LoVo (cell line): ENCODE measurements around the gene DLEC1.
"Not testable (repeated sequence)": the region's sequence is repeated elsewhere in the genome, so short reads cannot be mapped to it uniquely, and the experiment has no call there.

ENCODE experiments used
- DNase-seq: peaks from one replicate; pipeline ENCODE4 v3.0.0-alpha.2; 2016; ENCODE audit warnings: low spot score

DLEC1 gene

DNA sequence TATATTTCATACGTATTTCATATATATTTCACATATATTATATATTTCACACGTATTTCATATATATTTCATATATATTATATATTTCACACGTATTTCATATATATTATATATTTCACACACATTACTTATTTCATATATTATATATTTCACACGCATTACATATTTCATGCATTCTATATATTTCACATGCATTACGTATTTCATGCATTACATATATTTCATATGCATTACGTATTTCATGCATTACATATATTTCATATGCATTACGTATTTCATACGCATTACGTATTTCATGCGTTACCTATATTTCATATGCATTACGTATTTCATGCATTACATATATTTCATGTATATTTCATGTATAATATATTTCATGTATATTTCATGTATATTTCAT lies 121.7 kb downstream of the DLEC1 start:
- not testable (repeated sequence) for DNase-seq

DNA sequence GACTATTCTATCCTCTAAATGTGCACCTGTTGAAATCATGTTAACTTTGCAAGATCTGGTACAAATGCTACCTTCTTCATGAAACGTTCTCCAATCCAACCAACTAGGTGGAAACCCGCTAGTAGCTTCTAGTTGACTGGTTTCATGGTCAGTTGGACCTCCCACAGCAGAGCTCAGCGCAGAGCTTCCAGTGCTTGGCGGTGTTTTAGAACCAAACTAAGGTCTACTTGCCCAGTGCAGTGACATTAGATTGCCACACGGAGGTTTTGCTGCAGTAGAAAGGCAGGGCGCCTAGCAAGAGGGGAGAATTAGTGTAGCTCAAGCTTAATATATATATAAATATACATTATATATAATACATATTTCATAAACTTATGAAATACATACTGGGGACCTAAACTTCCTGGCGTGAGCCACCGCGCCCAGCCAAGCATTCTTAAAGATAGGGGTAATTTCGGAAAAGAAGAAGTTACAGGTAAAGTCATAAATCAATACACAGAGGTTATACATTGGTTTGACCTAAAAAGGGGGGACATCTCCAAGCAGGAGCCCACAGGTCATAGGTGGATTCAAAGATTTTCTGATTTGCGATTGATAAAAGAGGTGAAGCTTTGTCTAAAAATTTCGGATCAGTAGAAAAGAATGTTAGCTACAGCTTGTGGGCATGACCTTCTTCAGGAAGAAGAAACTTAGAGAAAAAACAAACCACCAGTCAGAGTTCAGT lies 124.3 kb downstream of the DLEC1 start:
- peak; percentile 31 for DNase-seq

DNA sequence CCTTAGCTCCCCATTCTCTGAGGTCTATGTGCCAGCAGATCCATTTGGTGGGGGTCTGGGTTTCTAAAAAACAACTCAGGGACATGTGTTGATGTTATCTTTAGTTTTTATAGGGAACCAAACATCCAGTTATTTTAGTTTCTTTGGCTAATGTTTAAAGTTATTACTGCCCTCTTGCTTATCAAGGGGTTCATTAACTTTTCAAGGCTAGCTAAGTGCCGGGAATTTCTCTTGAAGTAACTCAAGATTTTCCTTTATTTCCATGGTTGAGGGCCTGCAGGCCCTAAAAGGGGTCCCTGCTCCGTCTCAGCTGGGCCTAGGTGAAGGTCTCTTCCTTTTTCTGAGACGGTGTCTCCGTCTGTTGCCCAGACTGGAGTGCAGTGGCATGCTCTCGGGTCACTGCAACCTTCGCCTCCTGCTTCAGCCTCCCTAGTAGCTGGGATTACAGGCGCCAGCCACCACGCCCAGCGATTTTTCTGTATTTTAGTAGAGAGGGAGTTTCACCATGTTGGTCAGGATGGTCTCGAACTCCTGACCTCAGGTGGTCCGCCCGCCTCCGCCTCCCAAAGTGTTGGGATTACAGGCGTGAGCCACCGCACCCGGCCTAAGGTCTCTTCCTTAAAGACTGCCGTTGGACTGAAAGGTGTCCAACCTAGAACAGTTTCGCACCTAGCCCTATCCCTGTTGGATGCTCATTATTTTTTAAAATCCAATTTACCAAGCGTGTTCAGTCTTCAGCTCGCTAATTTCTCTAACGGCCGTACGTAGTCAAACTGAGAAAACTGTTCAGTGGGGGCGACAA lies 125.0 kb downstream of the DLEC1 start:
- DNase-seq: no peak

DNA sequence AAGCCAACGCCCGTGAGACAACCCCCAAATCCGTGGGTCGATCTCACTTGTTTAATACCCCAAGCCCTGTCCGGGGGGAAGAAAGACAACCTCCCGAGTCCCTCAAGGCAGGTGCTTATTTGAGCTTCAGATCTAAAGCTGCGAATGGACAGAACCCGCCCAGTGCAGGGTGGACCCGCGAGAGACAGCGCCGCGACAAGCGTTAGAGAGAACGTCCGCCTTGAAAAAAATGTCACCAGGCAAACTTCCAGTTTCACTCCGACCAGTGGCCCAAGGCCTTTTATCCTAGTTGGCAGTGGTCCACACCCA lies 125.6 kb downstream of the DLEC1 start:
- no peak for DNase-seq

DNA sequence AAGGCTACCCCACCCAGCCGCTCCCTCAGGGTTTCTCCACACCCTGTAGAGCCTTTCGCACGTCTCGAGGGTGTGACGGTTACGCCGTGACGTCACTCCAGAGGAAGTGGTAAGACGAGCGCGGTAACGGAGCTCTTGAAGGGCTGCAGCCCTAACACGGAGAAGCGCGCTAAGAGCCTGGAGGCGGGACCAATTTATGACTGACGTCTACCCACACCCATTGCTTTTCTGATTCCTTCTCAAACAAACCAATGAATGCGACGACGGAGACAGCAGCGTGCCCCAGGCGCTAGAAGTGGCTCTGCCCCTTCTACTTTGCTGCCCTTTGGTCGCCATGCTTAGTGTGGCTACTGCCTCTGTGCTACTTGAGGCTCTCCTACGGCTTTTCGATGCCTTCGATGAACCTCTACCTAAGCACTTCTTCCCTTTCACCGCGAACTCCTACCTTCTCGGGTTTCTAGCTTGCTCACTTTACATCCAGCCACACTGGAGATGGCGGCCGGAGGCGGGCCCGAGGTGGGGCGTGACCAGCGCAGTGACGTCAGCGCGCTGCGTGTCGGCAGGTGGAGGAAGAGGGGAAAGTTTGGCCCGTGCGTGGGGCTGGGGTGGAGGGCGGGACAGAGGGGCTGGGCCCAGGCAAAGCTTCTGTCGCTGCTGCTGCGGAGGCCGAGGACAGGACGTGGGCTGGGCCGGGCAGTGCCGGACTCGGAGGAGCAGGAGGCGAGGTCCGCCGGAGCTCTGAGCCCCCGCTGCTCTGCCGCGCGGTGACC lies 126.1 kb downstream of the DLEC1 start, which contains the start of gene OXSR1:
Gene OXSR1, plus strand, starts transcription at position 586 of the 770 bp plus-strand sequence. CDS start 340 bp downstream, outside the sequence.
- DNase-seq: peak; percentile 99

DNA sequence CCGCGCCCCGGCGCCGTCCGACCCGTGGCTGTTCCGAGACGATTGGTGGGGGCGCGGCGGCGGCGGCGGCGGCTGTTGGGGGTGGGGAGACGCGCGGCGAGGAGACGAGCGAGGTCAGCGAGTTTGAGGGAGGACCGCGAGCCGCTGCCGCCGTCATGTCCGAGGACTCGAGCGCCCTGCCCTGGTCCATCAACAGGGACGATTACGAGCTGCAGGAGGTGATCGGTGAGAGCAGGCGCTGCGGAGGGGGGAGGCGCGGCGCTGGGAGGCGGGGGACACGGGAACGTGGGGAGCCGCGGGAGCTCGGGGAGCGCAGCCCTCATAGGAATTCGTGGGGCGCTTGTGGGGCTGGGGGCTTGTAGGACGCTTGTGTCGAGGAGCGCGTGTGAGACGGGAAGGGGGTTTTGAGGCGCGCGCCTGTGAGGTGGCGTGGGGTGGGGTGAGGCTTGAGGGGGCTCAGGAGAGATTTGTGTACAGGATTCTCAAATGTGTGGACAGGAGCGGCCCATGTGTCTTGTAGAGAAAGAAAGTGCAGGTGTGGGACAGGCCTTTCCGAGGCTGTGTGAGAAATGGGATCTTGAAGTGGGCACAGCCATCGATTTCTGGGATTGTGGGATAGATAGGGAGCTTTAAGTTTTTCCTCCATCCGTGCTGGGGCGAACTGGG lies 126.8 kb downstream of the DLEC1 start:
- no peak for DNase-seq

DNA sequence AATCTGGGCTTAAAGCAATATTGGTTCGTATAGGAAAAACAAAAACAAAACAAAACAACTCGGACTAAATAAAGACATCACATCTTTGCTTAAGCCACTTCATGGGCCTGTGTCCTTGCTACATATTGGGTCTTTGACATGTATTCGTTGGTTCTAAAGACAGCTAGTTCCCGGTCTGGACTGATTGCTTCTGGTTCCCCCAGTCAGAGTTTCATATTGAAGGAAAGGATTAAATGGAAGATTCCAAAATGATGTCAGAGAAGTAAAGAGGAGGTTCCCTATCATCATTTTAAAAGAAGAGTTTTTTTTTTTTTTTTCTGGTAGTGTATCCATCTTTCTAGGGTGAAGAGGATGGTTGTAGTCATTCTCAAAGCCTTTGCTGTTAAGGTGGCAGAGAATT lies 128.6 kb downstream of the DLEC1 start:
- DNase-seq: no peak

DNA sequence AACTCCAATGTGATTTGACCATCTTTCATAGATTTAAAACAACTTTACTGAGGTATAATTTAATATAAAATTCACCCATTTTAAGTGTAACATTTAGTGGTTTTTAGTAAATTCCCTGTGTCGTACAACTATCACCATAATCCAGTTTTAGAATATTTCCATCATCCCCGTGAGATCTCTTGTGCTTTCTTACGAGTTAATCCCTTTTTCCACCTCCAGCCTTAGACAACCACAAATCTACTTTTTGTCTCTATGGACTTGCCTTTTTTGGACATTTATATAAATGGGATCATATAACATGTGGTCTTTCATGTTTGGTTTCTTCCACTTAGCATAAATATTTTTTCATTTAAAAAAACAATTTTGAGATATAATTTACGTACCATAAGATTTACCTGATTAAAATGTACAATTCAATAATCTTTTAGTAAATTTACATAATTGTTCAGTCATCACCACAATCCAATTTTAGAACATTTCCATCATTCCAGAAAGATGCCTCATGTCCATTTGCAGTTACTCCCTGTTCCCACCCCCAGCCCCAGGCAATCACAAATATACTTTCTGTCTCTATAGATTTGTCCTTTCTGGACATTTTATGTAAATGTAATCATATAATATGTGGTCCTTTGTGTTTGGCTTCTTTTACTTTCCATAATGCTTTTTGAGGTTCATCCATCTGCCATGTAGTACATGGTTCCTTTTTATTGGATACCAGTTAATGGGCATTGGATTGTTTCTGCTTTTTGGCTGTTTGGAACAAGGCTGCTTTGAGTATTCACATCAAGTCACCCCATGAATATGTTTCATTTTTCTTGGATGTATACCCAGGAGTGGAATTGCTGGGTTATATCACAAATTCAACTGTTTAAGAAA lies 129.4 kb downstream of the DLEC1 start:
- DNase-seq: no peak

DNA sequence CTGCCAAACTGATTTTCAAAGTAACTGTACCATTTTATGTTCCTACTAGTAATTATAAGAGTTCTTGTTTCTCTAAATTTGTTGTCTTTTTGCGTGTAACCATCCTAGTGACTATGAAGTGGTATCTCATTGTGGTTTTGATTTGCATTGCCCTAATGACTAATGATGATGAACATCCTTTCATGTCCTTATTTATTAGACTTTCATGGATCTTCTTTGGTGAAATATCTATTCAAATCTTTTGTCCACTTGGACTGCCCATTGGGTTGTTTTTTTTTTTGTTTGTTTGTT lies 130.0 kb downstream of the DLEC1 start:
- DNase-seq: no peak

DNA sequence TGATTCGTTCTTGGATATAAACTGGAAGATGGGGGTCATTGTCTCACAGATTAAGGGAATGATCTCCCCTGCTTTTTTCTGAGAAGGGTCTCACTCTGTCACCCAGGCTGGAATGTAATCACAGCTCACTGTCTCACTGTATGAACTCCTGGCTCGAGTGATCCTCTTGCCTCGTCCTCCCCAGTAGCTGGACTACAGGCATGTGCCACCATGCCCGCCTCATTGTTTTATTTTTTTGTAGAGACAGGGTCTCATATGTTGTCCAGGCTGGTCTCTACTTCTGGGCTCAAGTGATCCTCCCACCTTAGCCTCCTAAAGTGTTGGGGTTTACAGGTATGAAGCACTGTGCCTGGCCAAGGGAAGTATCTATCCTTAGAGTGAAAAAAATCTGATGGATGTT lies 131.7 kb downstream of the DLEC1 start:
- no peak for DNase-seq

DNA sequence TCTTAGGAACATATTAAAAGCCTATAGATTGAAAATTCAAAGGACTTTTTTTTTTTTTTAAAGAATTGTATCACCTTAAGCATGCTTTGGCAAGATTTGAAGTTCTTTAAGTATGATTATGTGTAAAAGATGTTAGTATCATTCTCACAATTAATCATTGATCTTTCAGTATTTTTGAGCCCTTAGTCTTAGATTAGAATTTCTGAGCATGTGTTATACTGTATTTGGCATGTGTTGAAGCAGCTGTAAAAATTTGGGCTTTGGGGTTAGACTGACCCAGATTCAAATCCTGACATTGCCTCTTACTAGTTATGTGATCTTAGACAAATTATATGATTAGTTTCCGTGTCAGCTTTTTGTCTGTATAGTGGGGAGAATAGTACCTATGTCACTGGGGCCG lies 132.6 kb downstream of the DLEC1 start:
- no peak for DNase-seq
